ENCODE results near the gene GPX6. TPM values are rescaled to one million over a fixed set of nuclear protein-coding genes. Genes with fewer than 3 reads are reported as not detected.

GPX6 gene
- total RNA-seq, 1 experiment from 2014 or later, result not detected

- no peak overlapping the region for H3K27ac ChIP-seq (ENCODE audit: low read depth, low read length, poor library complexity, severe bottlenecking)
- no peaks in the 10 kb centered on the region for H3K9me3 ChIP-seq (ENCODE audit: low read depth, low read length, poor library complexity, severe bottlenecking)
- no peaks in the 10 kb centered on the region for H3K4me1 ChIP-seq (ENCODE audit: insufficient read depth, low read length, poor library complexity, severe bottlenecking)
- intact Hi-C loops (cut with micrococcal nuclease; ENCODE audit: unreplicated experiment), result no loop called here
- no peaks in the 10 kb centered on the region for H3K27me3 ChIP-seq (replicated peaks; ENCODE audit: insufficient read depth, low read depth, low read length, poor library complexity)
- CTCF ChIA-PET, result no interaction called here
- H3K4me3 ChIP-seq (ENCODE audit: low read depth, low read length, poor library complexity, severe bottlenecking), result no peak overlapping the region
- POLR2A ChIA-PET (ENCODE audit: low non-redundant PET), result no interaction called here
- no peaks in the 10 kb centered on the region for H3K36me3 ChIP-seq (ENCODE audit: insufficient read depth, low read length, poor library complexity, severe bottlenecking)
- TF ChIP-seq EZH2 (IDR thresholded peaks at IDR 0.05; ENCODE audit: borderline replicate concordance, low read depth, low read length, poor library complexity, severe bottlenecking), result no peak
- no peak for TF ChIP-seq CTCF (conservative IDR thresholded peaks at IDR 0.05; ENCODE audit: low read depth, low read length)
- no TSS peak for BruUV-seq (replicated peaks)
- no peak for DNase-seq (ENCODE audit: low spot score)
Observed at GRCh38 chr6:28534306-28534705, 18.7 kb upstream of the GPX6 start.

- H3K9me3 ChIP-seq (ENCODE audit: low read depth, low read length, poor library complexity, severe bottlenecking), result no peaks in the 10 kb centered on the region
- no TSS peak for BruUV-seq (replicated peaks)
- POLR2A ChIA-PET (ENCODE audit: low non-redundant PET), result no interaction called here
- H3K4me1 ChIP-seq (ENCODE audit: insufficient read depth, low read length, poor library complexity, severe bottlenecking), result no peaks in the 10 kb centered on the region
- no peaks in the 10 kb centered on the region for H3K36me3 ChIP-seq (ENCODE audit: insufficient read depth, low read length, poor library complexity, severe bottlenecking)
- intact Hi-C loops (cut with micrococcal nuclease; ENCODE audit: unreplicated experiment), result no loop called here
- TF ChIP-seq EZH2 (IDR thresholded peaks at IDR 0.05; ENCODE audit: borderline replicate concordance, low read depth, low read length, poor library complexity, severe bottlenecking) (no peak), CTCF (conservative IDR thresholded peaks at IDR 0.05; ENCODE audit: low read depth, low read length) (peak; percentile 39; the same call in 1 of the 2 replicates)
- no peaks in the 10 kb centered on the region for H3K27me3 ChIP-seq (replicated peaks; ENCODE audit: insufficient read depth, low read depth, low read length, poor library complexity)
- peak; percentile 21 for DNase-seq (ENCODE audit: low spot score)
- CTCF ChIA-PET, result interaction anchor here (0.7 kb wide), 1 partner anchor 154 kb away, joined by 4 read pairs; no protein-coding TSS in a partner anchor
- H3K4me3 ChIP-seq (ENCODE audit: low read depth, low read length, poor library complexity, severe bottlenecking), result no peak overlapping the region
- H3K27ac ChIP-seq (ENCODE audit: low read depth, low read length, poor library complexity, severe bottlenecking), result no peak overlapping the region
Observed at GRCh38 chr6:28531479-28532128, 16.0 kb upstream of the GPX6 start.

GRCh38 chr6:28530777-28531176, 15.2 kb upstream of the GPX6 start:
- no peak overlapping the region for H3K4me3 ChIP-seq (ENCODE audit: low read depth, low read length, poor library complexity, severe bottlenecking)
- ChIA-PET POLR2A (ENCODE audit: low non-redundant PET) (no interaction called here), CTCF (no interaction called here)
- no peaks in the 10 kb centered on the region for H3K4me1 ChIP-seq (ENCODE audit: insufficient read depth, low read length, poor library complexity, severe bottlenecking)
- H3K36me3 ChIP-seq (ENCODE audit: insufficient read depth, low read length, poor library complexity, severe bottlenecking), result no peaks in the 10 kb centered on the region
- H3K27me3 ChIP-seq (replicated peaks; ENCODE audit: insufficient read depth, low read depth, low read length, poor library complexity), result no peaks in the 10 kb centered on the region
- no peak for TF ChIP-seq EZH2 (IDR thresholded peaks at IDR 0.05; ENCODE audit: borderline replicate concordance, low read depth, low read length, poor library complexity, severe bottlenecking)
- TF ChIP-seq CTCF (conservative IDR thresholded peaks at IDR 0.05; ENCODE audit: low read depth, low read length), result no peak
- no peak overlapping the region for H3K27ac ChIP-seq (ENCODE audit: low read depth, low read length, poor library complexity, severe bottlenecking)
- no peaks in the 10 kb centered on the region for H3K9me3 ChIP-seq (ENCODE audit: low read depth, low read length, poor library complexity, severe bottlenecking)
- intact Hi-C loops (cut with micrococcal nuclease; ENCODE audit: unreplicated experiment), result no loop called here
- DNase-seq (ENCODE audit: low spot score), result no peak
- BruUV-seq (replicated peaks), result no TSS peak

Data from A673 (cell line).